HepG2 (cell line): Measurements from ENCODE around the gene WDR27. TPM values are rescaled to one million over a fixed set of nuclear protein-coding genes. Genes with fewer than 3 reads are reported as not detected.

Source experiments
- ATRX ChIP-seq: sonication (generic); formaldehyde crosslinking; IDR thresholded peaks from 2 replicates; pipeline ENCODE4 v1.4.0; 2020; ENCODE audit warnings: missing genetic modification reagents, borderline replicate concordance
- CEBPB ChIP-seq: IDR thresholded peaks from 2 replicates; pipeline ENCODE4 v1.6.1; 2011; ENCODE audit warnings: low read depth, low read length, improper control_type of control experiment, borderline replicate concordance
- GATAD2A ChIP-seq: IDR thresholded peaks from 2 replicates; pipeline ENCODE4 v1.6.1; 2016
- GLI4 ChIP-seq: sonication (generic); formaldehyde crosslinking; IDR thresholded peaks from 2 replicates; pipeline ENCODE4 v1.5.1; 2020; ENCODE audit warnings: missing genetic modification reagents, mild to moderate bottlenecking, moderate library complexity, borderline replicate concordance
- IRX3 ChIP-seq: sonication (generic); formaldehyde crosslinking; IDR thresholded peaks from 2 replicates; pipeline ENCODE4 v1.8.1; 2023; ENCODE audit warnings: mild to moderate bottlenecking, low read depth, missing genetic modification reagents, borderline replicate concordance
- MTA1 ChIP-seq: sonication (generic); formaldehyde crosslinking; IDR thresholded peaks from 2 replicates; pipeline ENCODE4 v1.4.0; 2020; ENCODE audit warnings: missing genetic modification reagents, mild to moderate bottlenecking, borderline replicate concordance
- RFX5 ChIP-seq: IDR thresholded peaks from 2 replicates; pipeline ENCODE4 v1.6.1; 2011; ENCODE audit warnings: low read depth, low read length, improper control_type of control experiment
- SETDB1 ChIP-seq: sonication (generic); formaldehyde crosslinking; IDR thresholded peaks from 2 replicates; pipeline ENCODE4 v1.5.1; 2020; ENCODE audit warnings: missing genetic modification reagents, mild to moderate bottlenecking, borderline replicate concordance
- SMC3 ChIP-seq: IDR thresholded peaks from 2 replicates; pipeline ENCODE4 v1.6.1; 2011; ENCODE audit warnings: low read length, improper control_type of control experiment
- TBX3 ChIP-seq: fragments of 450-650 bp; IDR thresholded peaks from 2 replicates; pipeline ENCODE4 v1.6.1; 2017; ENCODE audit warnings: antibody characterized with exemption, mild to moderate bottlenecking, inconsistent platforms, borderline replicate concordance
- ZNF260 ChIP-seq: sonication (generic); formaldehyde crosslinking; IDR thresholded peaks from 2 replicates; pipeline ENCODE4 v1.4.0; 2020; ENCODE audit warnings: missing genetic modification reagents, low read depth, mild to moderate bottlenecking, borderline replicate concordance
- ZNF556 ChIP-seq: sonication (generic); formaldehyde crosslinking; IDR thresholded peaks from 2 replicates; pipeline ENCODE4 v1.4.0; 2020; ENCODE audit warnings: mild to moderate bottlenecking, missing genetic modification reagents, borderline replicate concordance
- ZNF713 ChIP-seq: sonication (generic); formaldehyde crosslinking; IDR thresholded peaks from 2 replicates; pipeline ENCODE4 v1.4.0; 2020; ENCODE audit warnings: mild to moderate bottlenecking, missing genetic modification reagents
- polyA plus RNA-seq, 8 experiments: library from polyadenylated mRNA; depleted of rRNA in 3 of 8; stranded (reverse) in 7 of 8; unstranded in 1 of 8; fragments of >200 nt; fragmentation: Illumina TruSeq in 4 of 8; extraction: Trizol in 4 of 8; gene quantifications; 2 replicates each; pipeline versions ENCODE4 v1.2.1 to v1.2.3, GENCODE V29; 2011 to 2016; ENCODE audit warnings: low read depth in 4 of 8, missing spikeins in 1 of 8, mixed read lengths in 1 of 8; ENCODE audit not compliant: insufficient read depth in 1 of 8
- total RNA-seq, 5 experiments: library from RNA; depleted of rRNA; stranded (reverse); fragments of >200 nt; fragmentation: Illumina TruSeq; extraction: Trizol; gene quantifications; 2 replicates each; pipeline ENCODE4 v1.2.3, GENCODE V29; 2016; ENCODE audit warnings: low read depth in 1 of 5
- TF ChIP-seq, protein P1 (sequence below): sonication (generic); formaldehyde crosslinking; IDR thresholded peaks from 2 replicates; pipeline ENCODE4 v1.9.0; 2022; ENCODE audit warnings: low read depth, missing genetic modification reagents
- TF ChIP-seq, protein P2 (sequence below): sonication (generic); formaldehyde crosslinking; IDR thresholded peaks from 2 replicates; pipeline ENCODE4 v1.4.0; 2020; ENCODE audit warnings: missing genetic modification reagents
- TF ChIP-seq, protein P3 (sequence below): sonication (generic); formaldehyde crosslinking; IDR thresholded peaks from 2 replicates; pipeline ENCODE4 v1.4.0; 2020; ENCODE audit warnings: mild to moderate bottlenecking, missing genetic modification reagents
- TF ChIP-seq, protein P4 (sequence below): sonication (generic); formaldehyde crosslinking; IDR thresholded peaks from 2 replicates; pipeline ENCODE4 v1.4.0; 2020; ENCODE audit warnings: missing genetic modification reagents, borderline replicate concordance
- TF ChIP-seq, protein P5 (sequence below): IDR thresholded peaks from 2 replicates; pipeline ENCODE4 v1.6.1; 2016; ENCODE audit warnings: low read depth, control low read depth

The WDR27 gene
- total and polyA plus RNA-seq, 2 of the 13 experiments (the other 11 are each of a cell fraction or from before 2014, with no cell fraction given): 34.1 to 80.3 TPM

DNA sequence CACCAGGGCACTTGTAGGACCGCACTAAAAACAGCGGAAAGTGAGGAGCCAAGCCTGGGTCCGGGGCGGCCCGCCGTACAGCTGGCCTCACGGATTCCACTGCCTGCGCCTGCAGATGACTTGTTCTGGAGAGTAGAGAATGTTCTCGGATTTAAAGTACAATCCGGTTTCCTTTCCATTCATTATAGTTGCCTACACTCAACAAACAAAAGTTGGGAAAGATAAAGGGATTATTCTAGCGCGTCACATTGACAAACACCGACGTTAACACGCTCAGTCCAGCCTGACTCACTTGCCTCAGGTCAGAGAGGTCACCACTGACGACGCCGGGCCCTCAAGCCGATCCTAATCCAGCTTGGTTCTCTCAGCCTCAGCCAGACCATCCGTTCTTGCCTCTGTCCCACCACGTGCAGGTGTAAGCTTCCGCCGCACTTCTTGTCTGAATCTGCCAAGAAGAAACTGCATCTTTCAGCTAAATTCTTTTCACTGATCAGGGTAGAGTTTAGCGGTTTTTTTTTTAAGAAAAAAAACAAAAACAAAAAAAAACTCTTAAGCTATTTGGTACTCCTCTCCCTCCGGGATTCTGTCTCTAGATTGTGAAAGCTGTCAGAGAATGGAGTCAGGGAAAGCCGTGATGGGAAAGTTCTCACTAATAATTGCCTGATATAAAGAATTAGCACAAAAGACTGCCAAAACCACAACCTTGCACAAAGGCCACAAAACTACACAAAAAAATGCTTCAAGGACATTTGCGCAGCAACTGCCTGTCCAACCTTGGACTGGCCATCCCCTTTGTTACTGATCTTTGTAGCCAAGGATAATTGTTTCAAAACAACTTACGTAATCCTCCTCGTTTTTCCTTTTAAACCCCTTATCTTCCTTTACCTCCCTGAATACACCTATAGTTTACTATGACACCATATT, 23.6 kb upstream of the WDR27 start (continued):
- TF ChIP-seq, protein P1, sequence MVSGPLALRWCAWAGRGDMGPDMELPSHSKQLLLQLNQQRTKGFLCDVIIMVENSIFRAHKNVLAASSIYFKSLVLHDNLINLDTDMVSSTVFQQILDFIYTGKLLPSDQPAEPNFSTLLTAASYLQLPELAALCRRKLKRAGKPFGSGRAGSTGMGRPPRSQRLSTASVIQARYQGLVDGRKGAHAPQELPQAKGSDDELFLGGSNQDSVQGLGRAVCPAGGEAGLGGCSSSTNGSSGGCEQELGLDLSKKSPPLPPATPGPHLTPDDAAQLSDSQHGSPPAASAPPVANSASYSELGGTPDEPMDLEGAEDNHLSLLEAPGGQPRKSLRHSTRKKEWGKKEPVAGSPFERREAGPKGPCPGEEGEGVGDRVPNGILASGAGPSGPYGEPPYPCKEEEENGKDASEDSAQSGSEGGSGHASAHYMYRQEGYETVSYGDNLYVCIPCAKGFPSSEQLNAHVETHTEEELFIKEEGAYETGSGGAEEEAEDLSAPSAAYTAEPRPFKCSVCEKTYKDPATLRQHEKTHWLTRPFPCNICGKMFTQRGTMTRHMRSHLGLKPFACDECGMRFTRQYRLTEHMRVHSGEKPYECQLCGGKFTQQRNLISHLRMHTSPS (CRISPR knock-in tag): no peak; the same call in none of the 2 replicates
- TF ChIP-seq TBX3: no peak
- no peak; the same call in 1 of the 2 replicates for TF ChIP-seq MTA1 (CRISPR knock-in tag)
- TF ChIP-seq IRX3: peak; percentile 21; the same call in 1 of the 2 replicates
- TF ChIP-seq, protein P2, sequence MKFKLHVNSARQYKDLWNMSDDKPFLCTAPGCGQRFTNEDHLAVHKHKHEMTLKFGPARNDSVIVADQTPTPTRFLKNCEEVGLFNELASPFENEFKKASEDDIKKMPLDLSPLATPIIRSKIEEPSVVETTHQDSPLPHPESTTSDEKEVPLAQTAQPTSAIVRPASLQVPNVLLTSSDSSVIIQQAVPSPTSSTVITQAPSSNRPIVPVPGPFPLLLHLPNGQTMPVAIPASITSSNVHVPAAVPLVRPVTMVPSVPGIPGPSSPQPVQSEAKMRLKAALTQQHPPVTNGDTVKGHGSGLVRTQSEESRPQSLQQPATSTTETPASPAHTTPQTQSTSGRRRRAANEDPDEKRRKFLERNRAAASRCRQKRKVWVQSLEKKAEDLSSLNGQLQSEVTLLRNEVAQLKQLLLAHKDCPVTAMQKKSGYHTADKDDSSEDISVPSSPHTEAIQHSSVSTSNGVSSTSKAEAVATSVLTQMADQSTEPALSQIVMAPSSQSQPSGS (CRISPR knock-in tag): peak; percentile 89
- TF ChIP-seq, protein P3, sequence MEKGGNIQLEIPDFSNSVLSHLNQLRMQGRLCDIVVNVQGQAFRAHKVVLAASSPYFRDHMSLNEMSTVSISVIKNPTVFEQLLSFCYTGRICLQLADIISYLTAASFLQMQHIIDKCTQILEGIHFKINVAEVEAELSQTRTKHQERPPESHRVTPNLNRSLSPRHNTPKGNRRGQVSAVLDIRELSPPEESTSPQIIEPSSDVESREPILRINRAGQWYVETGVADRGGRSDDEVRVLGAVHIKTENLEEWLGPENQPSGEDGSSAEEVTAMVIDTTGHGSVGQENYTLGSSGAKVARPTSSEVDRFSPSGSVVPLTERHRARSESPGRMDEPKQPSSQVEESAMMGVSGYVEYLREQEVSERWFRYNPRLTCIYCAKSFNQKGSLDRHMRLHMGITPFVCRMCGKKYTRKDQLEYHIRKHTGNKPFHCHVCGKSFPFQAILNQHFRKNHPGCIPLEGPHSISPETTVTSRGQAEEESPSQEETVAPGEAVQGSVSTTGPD (CRISPR knock-in tag): no peak
- TF ChIP-seq SMC3: peak; percentile 34; the same call in 1 of the 2 replicates
- TF ChIP-seq ZNF260 (CRISPR knock-in tag): no peak
- peak; percentile 79; the same call in 1 of the 2 replicates for TF ChIP-seq ZNF713 (CRISPR knock-in tag)
- TF ChIP-seq, protein P4, sequence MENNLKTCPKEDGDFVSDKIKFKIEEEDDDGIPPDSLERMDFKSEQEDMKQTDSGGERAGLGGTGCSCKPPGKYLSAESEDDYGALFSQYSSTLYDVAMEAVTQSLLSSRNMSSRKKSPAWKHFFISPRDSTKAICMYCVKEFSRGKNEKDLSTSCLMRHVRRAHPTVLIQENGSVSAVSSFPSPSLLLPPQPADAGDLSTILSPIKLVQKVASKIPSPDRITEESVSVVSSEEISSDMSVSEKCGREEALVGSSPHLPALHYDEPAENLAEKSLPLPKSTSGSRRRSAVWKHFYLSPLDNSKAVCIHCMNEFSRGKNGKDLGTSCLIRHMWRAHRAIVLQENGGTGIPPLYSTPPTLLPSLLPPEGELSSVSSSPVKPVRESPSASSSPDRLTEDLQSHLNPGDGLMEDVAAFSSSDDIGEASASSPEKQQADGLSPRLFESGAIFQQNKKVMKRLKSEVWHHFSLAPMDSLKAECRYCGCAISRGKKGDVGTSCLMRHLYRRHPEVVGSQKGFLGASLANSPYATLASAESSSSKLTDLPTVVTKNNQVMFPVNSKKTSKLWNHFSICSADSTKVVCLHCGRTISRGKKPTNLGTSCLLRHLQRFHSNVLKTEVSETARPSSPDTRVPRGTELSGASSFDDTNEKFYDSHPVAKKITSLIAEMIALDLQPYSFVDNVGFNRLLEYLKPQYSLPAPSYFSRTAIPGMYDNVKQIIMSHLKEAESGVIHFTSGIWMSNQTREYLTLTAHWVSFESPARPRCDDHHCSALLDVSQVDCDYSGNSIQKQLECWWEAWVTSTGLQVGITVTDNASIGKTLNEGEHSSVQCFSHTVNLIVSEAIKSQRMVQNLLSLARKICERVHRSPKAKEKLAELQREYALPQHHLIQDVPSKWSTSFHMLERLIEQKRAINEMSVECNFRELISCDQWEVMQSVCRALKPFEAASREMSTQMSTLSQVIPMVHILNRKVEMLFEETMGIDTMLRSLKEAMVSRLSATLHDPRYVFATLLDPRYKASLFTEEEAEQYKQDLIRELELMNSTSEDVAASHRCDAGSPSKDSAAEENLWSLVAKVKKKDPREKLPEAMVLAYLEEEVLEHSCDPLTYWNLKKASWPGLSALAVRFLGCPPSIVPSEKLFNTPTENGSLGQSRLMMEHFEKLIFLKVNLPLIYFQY (CRISPR knock-in tag): no peak
- no peak for TF ChIP-seq SETDB1 (CRISPR knock-in tag)
- TF ChIP-seq RFX5: no peak
- no peak; the same call in 1 of the 2 replicates for TF ChIP-seq ZNF556 (CRISPR knock-in tag)
- TF ChIP-seq GATAD2A (CRISPR knock-in tag): peak; percentile 92
- TF ChIP-seq, protein P5, sequence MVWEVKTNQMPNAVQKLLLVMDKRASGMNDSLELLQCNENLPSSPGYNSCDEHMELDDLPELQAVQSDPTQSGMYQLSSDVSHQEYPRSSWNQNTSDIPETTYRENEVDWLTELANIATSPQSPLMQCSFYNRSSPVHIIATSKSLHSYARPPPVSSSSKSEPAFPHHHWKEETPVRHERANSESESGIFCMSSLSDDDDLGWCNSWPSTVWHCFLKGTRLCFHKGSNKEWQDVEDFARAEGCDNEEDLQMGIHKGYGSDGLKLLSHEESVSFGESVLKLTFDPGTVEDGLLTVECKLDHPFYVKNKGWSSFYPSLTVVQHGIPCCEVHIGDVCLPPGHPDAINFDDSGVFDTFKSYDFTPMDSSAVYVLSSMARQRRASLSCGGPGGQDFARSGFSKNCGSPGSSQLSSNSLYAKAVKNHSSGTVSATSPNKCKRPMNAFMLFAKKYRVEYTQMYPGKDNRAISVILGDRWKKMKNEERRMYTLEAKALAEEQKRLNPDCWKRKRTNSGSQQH: no peak
- peak; percentile 87 for TF ChIP-seq CEBPB
- TF ChIP-seq ATRX (CRISPR knock-in tag): no peak
- peak; percentile 98; the same call in 1 of the 2 replicates for TF ChIP-seq GLI4 (CRISPR knock-in tag)
